Lung (tissue), 12 donors: ENCODE data around the gene PEX10. TPM values are rescaled to one million over a fixed set of nuclear protein-coding genes. Genes with fewer than 3 reads are reported as not detected.

Experiments used
- ATAC-seq: fragments of 200-7000 bp; cut with Tn5 transposase; one replicate; pipeline ENCODE4 v1.9.1; 2020; ENCODE audit warnings: moderate number of reproducible peaks; ENCODE audit not compliant: insufficient read depth, low FRiP score
- DNase-seq, 3 donors: peaks; one replicate each; pipeline ENCODE4 v3.0.0-alpha.2; 2013 to 2017
- H3K27ac ChIP-seq, 2 donors: one replicate each; pipeline ENCODE4 v1.5.1; 2013; ENCODE audit warnings: mild to moderate bottlenecking in 2 of 2, moderate library complexity in 2 of 2, control low read depth in 1 of 2, inconsistent platforms in 1 of 2, low read depth in 1 of 2, low read length in 1 of 2
- H3K27me3 ChIP-seq, 3 donors: one replicate each; pipeline ENCODE4 v1.5.1; 2013; ENCODE audit warnings: low read length in 2 of 3; ENCODE audit not compliant: control insufficient read depth in 3 of 3, insufficient read depth in 3 of 3
- H3K36me3 ChIP-seq, 4 donors: one replicate each; pipeline ENCODE4 v1.5.1; 2013; ENCODE audit warnings: low read length in 4 of 4, mild to moderate bottlenecking in 1 of 4, moderate library complexity in 1 of 4; ENCODE audit not compliant: control insufficient read depth in 4 of 4, insufficient read depth in 4 of 4
- H3K4me1 ChIP-seq, 5 donors: one replicate each; pipeline ENCODE4 v1.5.1; 2013; ENCODE audit warnings: low read length in 5 of 5, mild to moderate bottlenecking in 2 of 5, moderate library complexity in 1 of 5; ENCODE audit not compliant: control insufficient read depth in 5 of 5, insufficient read depth in 5 of 5
- H3K4me3 ChIP-seq: one replicate; pipeline ENCODE4 v1.5.1; 2013; ENCODE audit warnings: mild to moderate bottlenecking, control low read depth, moderate library complexity
- H3K9ac ChIP-seq, 2 donors: one replicate each; pipeline ENCODE4 v1.5.1; 2013; ENCODE audit warnings: low read length in 2 of 2, control low read depth in 1 of 2; ENCODE audit not compliant: insufficient read depth in 1 of 2
- H3K9me3 ChIP-seq, 4 donors: one replicate each; pipeline ENCODE4 v1.5.1; 2013; ENCODE audit warnings: low read length in 3 of 4, mild to moderate bottlenecking in 1 of 4, moderate library complexity in 1 of 4; ENCODE audit not compliant: control insufficient read depth in 4 of 4, insufficient read depth in 3 of 4
- WGBS, 2 donors: extraction: QIAGEN DNeasy Blood & Tissue Kit; methylation state at CpG; one replicate each; pipeline ENCODE4 v1.1.7; 2013; 5-methylcytosine and 5-hydroxymethylcytosine counted together
- polyA plus RNA-seq, 2 donors: library from polyadenylated mRNA; stranded (reverse); fragments of 200-250 nt; gene quantifications; one replicate each; pipeline ENCODE4 v1.2.1, GENCODE V29; 2013
- total RNA-seq, 2 donors: library from RNA; depleted of rRNA in 1 of 2; stranded (reverse); fragments of >200 nt in 1 of 2; gene quantifications; one replicate each; pipeline ENCODE4 v1.2.1, GENCODE V29; 2014 to 2021
- TF ChIP-seq, protein P1 (sequence below): IDR thresholded peaks from 2 replicates; pipeline ENCODE4 v1.5.1; 2012; ENCODE audit warnings: mild to moderate bottlenecking; ENCODE audit errors: control extremely low read depth, extremely low read depth
- donor health status: control.
- donor health status: control.
- donor health status: Bipolar disorder and iron deficiency.
- donor health status: healthy.
- donor health status: DM: yes; HTN: yes; CAD: no.

Gene PEX10
- total and polyA plus RNA-seq, 4 donors, result 15.7 to 25.4 (median 20.5) TPM

DNA sequence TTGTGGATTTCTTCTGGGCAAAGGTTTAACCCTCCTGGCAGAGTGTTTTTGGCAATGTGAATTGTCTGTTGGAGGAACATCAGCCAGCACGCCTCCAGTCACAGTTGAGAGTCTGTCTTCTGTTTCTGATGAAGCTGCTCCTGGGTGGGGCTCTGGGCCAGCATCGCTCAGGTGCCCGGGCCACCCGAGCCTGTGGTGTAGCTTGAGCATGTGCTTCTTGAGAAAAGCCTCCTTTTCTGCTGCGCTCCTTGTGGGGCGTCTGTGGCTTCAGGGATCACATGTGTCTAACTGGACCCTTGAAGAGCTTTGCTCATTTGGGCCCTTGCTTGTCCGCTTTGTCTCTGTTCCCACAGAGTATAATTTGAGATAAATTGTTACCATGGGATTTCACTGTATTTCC lies 13.5 kb downstream of the PEX10 start:
- H3K4me1 ChIP-seq, result peaks cover 0 to 4% (median 0%) of the 10 kb centered on the region in 5 donors
- DNase-seq (no peak), ATAC-seq (no peak)
- WGBS, 2 donors, result 94 to 95% methylated on average over 7 of the region's 7 CpGs
- no peaks in the 10 kb centered on the region for H3K27me3 ChIP-seq
- no peak overlapping the region for H3K27ac ChIP-seq
- H3K4me3 ChIP-seq, result no peak overlapping the region
- H3K9ac ChIP-seq, result no peak overlapping the region
- H3K36me3 ChIP-seq, result peaks cover 17 to 67% (median 36%) of the 10 kb centered on the region in 4 donors
- no peaks in the 10 kb centered on the region for H3K9me3 ChIP-seq
- TF ChIP-seq, protein P1, sequence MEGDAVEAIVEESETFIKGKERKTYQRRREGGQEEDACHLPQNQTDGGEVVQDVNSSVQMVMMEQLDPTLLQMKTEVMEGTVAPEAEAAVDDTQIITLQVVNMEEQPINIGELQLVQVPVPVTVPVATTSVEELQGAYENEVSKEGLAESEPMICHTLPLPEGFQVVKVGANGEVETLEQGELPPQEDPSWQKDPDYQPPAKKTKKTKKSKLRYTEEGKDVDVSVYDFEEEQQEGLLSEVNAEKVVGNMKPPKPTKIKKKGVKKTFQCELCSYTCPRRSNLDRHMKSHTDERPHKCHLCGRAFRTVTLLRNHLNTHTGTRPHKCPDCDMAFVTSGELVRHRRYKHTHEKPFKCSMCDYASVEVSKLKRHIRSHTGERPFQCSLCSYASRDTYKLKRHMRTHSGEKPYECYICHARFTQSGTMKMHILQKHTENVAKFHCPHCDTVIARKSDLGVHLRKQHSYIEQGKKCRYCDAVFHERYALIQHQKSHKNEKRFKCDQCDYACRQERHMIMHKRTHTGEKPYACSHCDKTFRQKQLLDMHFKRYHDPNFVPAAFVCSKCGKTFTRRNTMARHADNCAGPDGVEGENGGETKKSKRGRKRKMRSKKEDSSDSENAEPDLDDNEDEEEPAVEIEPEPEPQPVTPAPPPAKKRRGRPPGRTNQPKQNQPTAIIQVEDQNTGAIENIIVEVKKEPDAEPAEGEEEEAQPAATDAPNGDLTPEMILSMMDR, result no peak

DNA sequence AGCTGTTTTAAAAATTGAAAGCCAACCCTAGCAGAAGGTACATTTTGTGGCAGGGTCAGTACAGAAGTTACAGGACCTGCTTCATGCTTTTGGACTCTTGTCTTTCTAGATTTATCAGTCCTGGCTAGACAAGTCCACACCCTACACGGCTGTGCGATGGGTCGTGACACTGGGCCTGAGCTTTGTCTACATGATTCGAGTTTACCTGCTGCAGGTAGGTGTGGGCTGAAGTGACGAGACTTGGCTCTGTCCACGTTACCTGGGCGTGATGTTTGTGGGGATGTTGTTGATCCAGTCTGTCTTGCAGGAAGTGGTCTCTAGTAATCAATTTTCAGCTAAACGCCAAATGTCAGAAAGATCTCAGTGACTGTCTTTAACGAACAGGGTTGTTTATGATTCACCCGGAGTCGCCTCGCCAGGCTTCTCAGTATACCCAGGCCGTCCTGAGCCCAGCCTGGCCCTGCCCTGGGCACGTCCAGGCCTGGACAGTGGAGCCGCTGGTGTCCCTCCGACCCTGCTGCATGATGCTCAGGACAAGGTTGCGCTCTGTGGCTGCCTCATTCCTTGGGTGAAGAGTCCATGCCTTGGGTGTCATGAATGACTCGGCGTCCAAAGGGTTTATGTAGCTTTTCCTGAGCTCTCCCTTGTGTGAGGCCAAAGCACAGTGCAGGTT lies 15.2 kb downstream of the PEX10 start:
- Histone ChIP-seq H3K4me3 (no peak overlapping the region), H3K27me3 (no peaks in the 10 kb centered on the region), H3K27ac (no peak overlapping the region), H3K36me3 (peaks cover 14 to 56% (median 39%) of the 10 kb centered on the region in 4 donors), H3K9ac (no peak overlapping the region), H3K4me1 (peaks cover 0 to 13% (median 12%) of the 10 kb centered on the region in 5 donors), H3K9me3 (no peaks in the 10 kb centered on the region)
- DNase-seq (no peak), ATAC-seq (no peak)
- TF ChIP-seq, protein P1, result no peak
- WGBS, 2 donors, result 93 to 95% methylated on average over 19 of the region's 19 CpGs

- ATAC-seq (no peak), DNase-seq (no peak)
- H3K9me3 ChIP-seq, result no peaks in the 10 kb centered on the region
- H3K27me3 ChIP-seq, result no peaks in the 10 kb centered on the region
- H3K27ac ChIP-seq, result no peak overlapping the region
- 95 to 96% methylated on average over 5 of the region's 5 CpGs for WGBS, 2 donors
- H3K4me3 ChIP-seq, result no peak overlapping the region
- H3K36me3 ChIP-seq, result peaks cover 10 to 50% (median 36%) of the 10 kb centered on the region in 4 donors
- H3K4me1 ChIP-seq, result peaks cover 0 to 14% (median 12%) of the 10 kb centered on the region in 5 donors
- H3K9ac ChIP-seq, result no peak overlapping the region
- TF ChIP-seq, protein P1, result no peak
Measured at GRCh38 chr1:2396476-2396875, 15.9 kb downstream of the PEX10 start.
